Measurements from ENCODE around the gene LEUTX.

The LEUTX gene

DNA sequence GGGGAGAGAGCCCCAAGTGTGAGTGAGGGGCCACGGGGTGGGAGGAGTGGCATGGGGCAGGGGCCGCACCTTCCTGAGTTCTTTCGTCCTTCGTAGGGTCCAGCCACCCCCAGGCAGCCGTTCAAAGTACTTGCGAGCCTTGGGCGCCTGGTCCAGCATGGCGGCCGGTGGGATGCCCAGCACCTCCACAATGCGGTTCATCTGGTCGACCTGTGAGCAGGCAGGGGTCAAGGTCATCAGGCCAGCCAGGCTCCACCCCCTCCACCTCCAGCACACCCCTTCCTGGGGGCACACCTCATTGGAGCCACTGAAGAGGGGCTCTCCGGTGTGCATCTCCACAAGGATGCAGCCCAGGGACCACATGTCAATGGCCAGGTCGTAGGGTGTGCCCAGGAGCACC lies 48.6 kb downstream of the LEUTX start:
- no CpG with 5 or more reads among the region's 13 CpGs for WGBS, 2 donors (ENCODE audit: extremely low coverage in 2 of 2, insufficient read length in 2 of 2, insufficient replicate concordance in 1 of 2)
- H3K4ac ChIP-seq (ENCODE audit: low read length) = no peak overlapping the region
- no peak overlapping the region for H2BK15ac ChIP-seq (ENCODE audit: low read length)
- peaks cover 15 to 23% of the 10 kb centered on the region in 2 donors for H3K4me1 ChIP-seq (ENCODE audit: control insufficient read depth in 2 of 2, insufficient read depth in 1 of 2, low read depth in 1 of 2, low read length in 2 of 2)
- peaks cover 21% of the 10 kb centered on the region for H3K79me1 ChIP-seq (ENCODE audit: low read depth, low read length)
- H3K4me2 ChIP-seq (ENCODE audit: insufficient read depth, low read length, poor library complexity, severe bottlenecking) = no peak overlapping the region
- H2BK5ac ChIP-seq (ENCODE audit: low read length) = no peak overlapping the region
- H3K36me3 ChIP-seq (replicated peaks in 1 of 2; ENCODE audit: control insufficient read depth in 2 of 2, insufficient read depth in 2 of 2, low read length in 2 of 2) = peaks cover 43 to 73% of the 10 kb centered on the region in 2 donors
- H2BK120ac ChIP-seq (ENCODE audit: low read depth, low read length) = no peak overlapping the region
- H3K4me3 ChIP-seq (ENCODE audit: low read length in 2 of 2) = no peak overlapping the region
- no peak overlapping the region for H3K14ac ChIP-seq (ENCODE audit: low read length)
- H4K91ac ChIP-seq (ENCODE audit: low read depth, low read length, poor library complexity) = no peak overlapping the region
- no peak overlapping the region for H4K8ac ChIP-seq (ENCODE audit: low read depth, low read length)
- H3K9me3 ChIP-seq (replicated peaks in 1 of 2; ENCODE audit: control insufficient read depth in 2 of 2, insufficient read depth in 1 of 2, low read depth in 1 of 2, low read length in 2 of 2) = no peaks in the 10 kb centered on the region
- no peak overlapping the region for H3K27ac ChIP-seq (replicated peaks; ENCODE audit: low read length)
- H3K27me3 ChIP-seq (ENCODE audit: control insufficient read depth in 3 of 3, insufficient read depth in 3 of 3, low read depth in 1 of 3, low read length in 3 of 3) = no peaks in the 10 kb centered on the region
- H2AFZ ChIP-seq (ENCODE audit: low read length) = no peak overlapping the region
- H3K9ac ChIP-seq (ENCODE audit: low read depth, low read length, poor library complexity) = no peak overlapping the region
- H2BK12ac ChIP-seq (ENCODE audit: low read length) = no peak overlapping the region
- H2AK5ac ChIP-seq (ENCODE audit: low read depth, low read length) = no peak overlapping the region
- DNase-seq (ENCODE audit: low spot score) = no peak
- no peak overlapping the region for H3K18ac ChIP-seq (ENCODE audit: low read length)
- H3K23ac ChIP-seq (ENCODE audit: low read depth, low read length, poor library complexity) = no peak overlapping the region

DNA sequence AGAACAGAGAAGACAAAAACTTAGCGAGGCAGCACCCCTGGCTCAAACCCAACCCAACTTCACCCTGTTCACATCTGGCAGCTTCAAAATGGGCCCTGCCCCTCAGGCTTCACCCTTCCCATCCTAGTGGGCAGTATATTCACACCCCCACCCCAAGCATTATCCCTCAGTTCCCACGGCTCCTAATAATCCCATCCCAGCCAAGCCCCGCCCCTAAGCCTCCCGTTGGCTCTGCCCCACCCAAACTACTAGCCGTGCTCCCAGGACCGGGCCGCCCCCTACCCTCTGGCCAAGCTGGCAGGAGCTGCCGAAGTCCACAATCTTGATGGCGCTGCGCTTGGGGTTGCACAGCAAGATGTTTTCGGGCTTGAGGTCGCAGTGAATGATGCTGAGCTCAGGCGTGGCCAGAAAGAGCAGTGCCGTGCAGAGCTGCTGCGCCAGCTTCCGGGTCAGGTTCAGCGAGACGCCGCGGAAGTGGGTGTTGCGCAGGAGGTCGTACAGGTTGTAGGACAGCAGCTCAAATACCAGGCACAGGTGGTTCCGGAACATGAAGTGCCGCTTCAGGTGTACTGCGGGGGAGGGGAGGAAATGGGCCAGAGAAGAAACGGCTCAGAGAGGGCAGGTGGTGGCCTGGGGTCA lies 49.5 kb downstream of the LEUTX start:
- H3K9ac ChIP-seq (ENCODE audit: low read depth, low read length, poor library complexity) = no peak overlapping the region
- no peak for DNase-seq (ENCODE audit: low spot score)
- WGBS, 2 donors (ENCODE audit: extremely low coverage in 2 of 2, insufficient read length in 2 of 2, insufficient replicate concordance in 1 of 2) = no CpG with 5 or more reads among the region's 26 CpGs
- peak overlapping the region in 1 of 2 donors; percentile 8 for H3K4me3 ChIP-seq (ENCODE audit: low read length in 2 of 2)
- peaks cover 43 to 78% of the 10 kb centered on the region in 2 donors for H3K36me3 ChIP-seq (replicated peaks in 1 of 2; ENCODE audit: control insufficient read depth in 2 of 2, insufficient read depth in 2 of 2, low read length in 2 of 2)
- H2BK120ac ChIP-seq (ENCODE audit: low read depth, low read length) = no peak overlapping the region
- no peak overlapping the region for H2AK5ac ChIP-seq (ENCODE audit: low read depth, low read length)
- H2BK15ac ChIP-seq (ENCODE audit: low read length) = no peak overlapping the region
- peaks cover 22% of the 10 kb centered on the region for H3K79me1 ChIP-seq (ENCODE audit: low read depth, low read length)
- no peak overlapping the region for H3K27ac ChIP-seq (replicated peaks; ENCODE audit: low read length)
- no peak overlapping the region for H3K14ac ChIP-seq (ENCODE audit: low read length)
- no peak overlapping the region for H3K18ac ChIP-seq (ENCODE audit: low read length)
- H2BK5ac ChIP-seq (ENCODE audit: low read length) = no peak overlapping the region
- peaks cover 22 to 25% of the 10 kb centered on the region in 2 donors for H3K4me1 ChIP-seq (ENCODE audit: control insufficient read depth in 2 of 2, insufficient read depth in 1 of 2, low read depth in 1 of 2, low read length in 2 of 2)
- no peaks in the 10 kb centered on the region for H3K9me3 ChIP-seq (replicated peaks in 1 of 2; ENCODE audit: control insufficient read depth in 2 of 2, insufficient read depth in 1 of 2, low read depth in 1 of 2, low read length in 2 of 2)
- H3K4ac ChIP-seq (ENCODE audit: low read length) = no peak overlapping the region
- H2AFZ ChIP-seq (ENCODE audit: low read length) = no peak overlapping the region
- H3K23ac ChIP-seq (ENCODE audit: low read depth, low read length, poor library complexity) = no peak overlapping the region
- no peak overlapping the region for H2BK12ac ChIP-seq (ENCODE audit: low read length)
- no peak overlapping the region for H3K4me2 ChIP-seq (ENCODE audit: insufficient read depth, low read length, poor library complexity, severe bottlenecking)
- H4K8ac ChIP-seq (ENCODE audit: low read depth, low read length) = no peak overlapping the region
- no peaks in the 10 kb centered on the region for H3K27me3 ChIP-seq (ENCODE audit: control insufficient read depth in 3 of 3, insufficient read depth in 3 of 3, low read depth in 1 of 3, low read length in 3 of 3)
- H4K91ac ChIP-seq (ENCODE audit: low read depth, low read length, poor library complexity) = no peak overlapping the region

DNA sequence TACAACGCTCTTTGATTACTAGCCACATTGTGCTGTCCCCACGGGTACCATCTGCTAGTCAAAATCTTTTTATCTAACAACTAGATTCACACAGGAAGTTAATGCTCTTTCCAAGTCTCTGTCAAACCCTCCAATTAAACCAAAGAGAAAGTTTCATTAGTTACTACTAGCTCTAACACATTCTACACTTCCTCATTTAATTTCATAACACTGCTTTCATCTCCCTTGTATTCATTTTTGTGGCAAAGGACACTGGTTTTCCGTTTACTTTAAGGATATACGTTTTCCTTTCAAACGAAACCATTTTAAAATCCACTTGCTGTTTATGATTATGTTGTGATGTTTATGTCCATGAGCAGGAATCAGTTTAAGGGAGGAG lies 50.0 kb downstream of the LEUTX start:
- no CpG with 5 or more reads among the region's 5 CpGs for WGBS, 2 donors (ENCODE audit: extremely low coverage in 2 of 2, insufficient read length in 2 of 2, insufficient replicate concordance in 1 of 2)
- peaks cover 43 to 78% of the 10 kb centered on the region in 2 donors for H3K36me3 ChIP-seq (replicated peaks in 1 of 2; ENCODE audit: control insufficient read depth in 2 of 2, insufficient read depth in 2 of 2, low read length in 2 of 2)
- no peak overlapping the region for H3K4me2 ChIP-seq (ENCODE audit: insufficient read depth, low read length, poor library complexity, severe bottlenecking)
- H2AK5ac ChIP-seq (ENCODE audit: low read depth, low read length) = no peak overlapping the region
- H3K4me3 ChIP-seq (ENCODE audit: low read length in 2 of 2) = no peak overlapping the region
- no peak for DNase-seq (ENCODE audit: low spot score)
- no peak overlapping the region for H3K14ac ChIP-seq (ENCODE audit: low read length)
- no peak overlapping the region for H2AFZ ChIP-seq (ENCODE audit: low read length)
- no peaks in the 10 kb centered on the region for H3K9me3 ChIP-seq (replicated peaks in 1 of 2; ENCODE audit: control insufficient read depth in 2 of 2, insufficient read depth in 1 of 2, low read depth in 1 of 2, low read length in 2 of 2)
- H2BK120ac ChIP-seq (ENCODE audit: low read depth, low read length) = no peak overlapping the region
- H2BK5ac ChIP-seq (ENCODE audit: low read length) = no peak overlapping the region
- no peak overlapping the region for H3K23ac ChIP-seq (ENCODE audit: low read depth, low read length, poor library complexity)
- no peak overlapping the region for H2BK15ac ChIP-seq (ENCODE audit: low read length)
- H3K4ac ChIP-seq (ENCODE audit: low read length) = no peak overlapping the region
- no peaks in the 10 kb centered on the region for H3K27me3 ChIP-seq (ENCODE audit: control insufficient read depth in 3 of 3, insufficient read depth in 3 of 3, low read depth in 1 of 3, low read length in 3 of 3)
- no peak overlapping the region for H2BK12ac ChIP-seq (ENCODE audit: low read length)
- H3K4me1 ChIP-seq (ENCODE audit: control insufficient read depth in 2 of 2, insufficient read depth in 1 of 2, low read depth in 1 of 2, low read length in 2 of 2) = peaks cover 20 to 23% of the 10 kb centered on the region in 2 donors
- H4K8ac ChIP-seq (ENCODE audit: low read depth, low read length) = no peak overlapping the region
- H4K91ac ChIP-seq (ENCODE audit: low read depth, low read length, poor library complexity) = no peak overlapping the region
- peaks cover 20% of the 10 kb centered on the region for H3K79me1 ChIP-seq (ENCODE audit: low read depth, low read length)
- H3K27ac ChIP-seq (replicated peaks; ENCODE audit: low read length) = no peak overlapping the region
- no peak overlapping the region for H3K9ac ChIP-seq (ENCODE audit: low read depth, low read length, poor library complexity)
- H3K18ac ChIP-seq (ENCODE audit: low read length) = no peak overlapping the region

DNA sequence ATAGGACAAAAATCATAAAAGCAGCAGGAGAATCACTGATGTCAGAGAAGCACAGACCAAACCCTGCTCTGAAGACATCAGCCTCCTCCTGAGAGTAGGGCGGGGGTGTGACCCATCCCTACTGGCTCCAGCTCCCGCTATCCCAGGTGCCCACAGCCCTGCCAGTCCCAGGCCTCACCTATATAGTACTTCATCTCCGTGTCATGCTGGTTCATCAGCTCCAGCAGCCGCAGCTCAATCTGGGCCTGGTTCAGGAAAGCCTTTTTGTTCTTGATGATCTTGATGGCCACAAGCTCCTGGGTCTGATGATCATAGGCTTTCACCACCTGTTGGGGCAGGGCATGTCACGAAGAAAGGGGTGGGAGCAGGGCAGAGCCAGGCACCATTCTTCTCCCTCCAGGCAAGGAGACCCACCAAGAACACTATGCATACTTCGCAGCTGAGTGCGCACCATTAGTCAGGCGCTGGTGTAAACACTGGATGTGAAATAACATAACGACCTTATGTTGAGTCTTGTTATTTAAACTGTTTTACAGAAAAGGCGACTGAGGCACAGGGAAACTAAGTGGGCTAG lies 51.1 kb downstream of the LEUTX start:
- H3K27ac ChIP-seq (replicated peaks; ENCODE audit: low read length) = no peak overlapping the region
- peaks cover 16 to 23% of the 10 kb centered on the region in 2 donors for H3K4me1 ChIP-seq (ENCODE audit: control insufficient read depth in 2 of 2, insufficient read depth in 1 of 2, low read depth in 1 of 2, low read length in 2 of 2)
- no peaks in the 10 kb centered on the region for H3K27me3 ChIP-seq (ENCODE audit: control insufficient read depth in 3 of 3, insufficient read depth in 3 of 3, low read depth in 1 of 3, low read length in 3 of 3)
- H2BK15ac ChIP-seq (ENCODE audit: low read length) = no peak overlapping the region
- no peak overlapping the region for H2BK5ac ChIP-seq (ENCODE audit: low read length)
- H2AFZ ChIP-seq (ENCODE audit: low read length) = no peak overlapping the region
- no peak overlapping the region for H4K91ac ChIP-seq (ENCODE audit: low read depth, low read length, poor library complexity)
- no peak overlapping the region for H4K8ac ChIP-seq (ENCODE audit: low read depth, low read length)
- no peak overlapping the region for H3K9ac ChIP-seq (ENCODE audit: low read depth, low read length, poor library complexity)
- H2AK5ac ChIP-seq (ENCODE audit: low read depth, low read length) = no peak overlapping the region
- H2BK12ac ChIP-seq (ENCODE audit: low read length) = no peak overlapping the region
- H3K4me2 ChIP-seq (ENCODE audit: insufficient read depth, low read length, poor library complexity, severe bottlenecking) = no peak overlapping the region
- WGBS, 2 donors (ENCODE audit: extremely low coverage in 2 of 2, insufficient read length in 2 of 2, insufficient replicate concordance in 1 of 2) = no CpG with 5 or more reads among the region's 10 CpGs
- no peaks in the 10 kb centered on the region for H3K9me3 ChIP-seq (replicated peaks in 1 of 2; ENCODE audit: control insufficient read depth in 2 of 2, insufficient read depth in 1 of 2, low read depth in 1 of 2, low read length in 2 of 2)
- no peak overlapping the region for H3K18ac ChIP-seq (ENCODE audit: low read length)
- H3K23ac ChIP-seq (ENCODE audit: low read depth, low read length, poor library complexity) = peak overlapping the region; percentile 34
- H3K4ac ChIP-seq (ENCODE audit: low read length) = no peak overlapping the region
- H3K79me1 ChIP-seq (ENCODE audit: low read depth, low read length) = peaks cover 18% of the 10 kb centered on the region
- H3K14ac ChIP-seq (ENCODE audit: low read length) = no peak overlapping the region
- no peak overlapping the region for H3K4me3 ChIP-seq (ENCODE audit: low read length in 2 of 2)
- no peak overlapping the region for H2BK120ac ChIP-seq (ENCODE audit: low read depth, low read length)
- DNase-seq (ENCODE audit: low spot score) = no peak
- peaks cover 46 to 84% of the 10 kb centered on the region in 2 donors for H3K36me3 ChIP-seq (replicated peaks in 1 of 2; ENCODE audit: control insufficient read depth in 2 of 2, insufficient read depth in 2 of 2, low read length in 2 of 2)

All from neuronal stem cell (in vitro differentiated cells).